H1 (cell line): ENCODE data around the gene ELOVL5. TPM values are rescaled to one million over a fixed set of nuclear protein-coding genes. Genes with fewer than 3 reads are reported as not detected.

Experiments used
- CTCF ChIA-PET: fragments of 300-600 bp; sonication (Branson Sonifier 250); formaldehyde crosslinking; loops from one replicate; lab custom pipeline; 2021; ENCODE audit not compliant: partially characterized antibody; lab: Charles Lee
- POLR2A ChIA-PET: fragments of 300-600 bp; sonication (Branson Sonifier 250); formaldehyde crosslinking; loops from one replicate; lab custom pipeline; 2021; ENCODE audit warnings: inconsistent platforms; ENCODE audit not compliant: partially characterized antibody; lab: Charles Lee
- DNase-seq, 2 experiments: peaks; one replicate each; pipeline versions ENCODE4 v3.0.0 to v3.0.0-alpha.2; 2010 to 2022; ENCODE audit warnings: low spot score in 2 of 2, low read depth in 1 of 2, mixed read lengths in 1 of 2
- FAIRE-seq: peaks from 2 replicates; lab custom pipeline; 2011; peaks lifted over from hg19 to GRCh38; lab: Jason Lieb, UNC
- H2AFZ ChIP-seq: 2 replicates; pipeline ENCODE4 v1.8.1; 2012; ENCODE audit warnings: low read length, inconsistent platforms
- H2AK5ac ChIP-seq: 2 replicates; pipeline ENCODE4 v1.6.1; 2013; ENCODE audit warnings: low read depth, low read length
- H2BK120ac ChIP-seq: replicated peaks from 2 replicates; pipeline ENCODE3; 2013; ENCODE audit warnings: low read depth, low read length, inconsistent platforms
- H2BK12ac ChIP-seq: 2 replicates; pipeline ENCODE4 v1.6.1; 2013; ENCODE audit warnings: low read depth, low read length
- H2BK15ac ChIP-seq: 2 replicates; pipeline ENCODE4 v1.6.1; 2013; ENCODE audit warnings: low read length
- H2BK20ac ChIP-seq: 2 replicates; pipeline ENCODE4 v1.6.1; 2013; ENCODE audit warnings: low read length
- H2BK5ac ChIP-seq: 2 replicates; pipeline ENCODE4 v1.6.1; 2013; ENCODE audit warnings: low read depth, low read length
- H3K14ac ChIP-seq: 2 replicates; pipeline ENCODE4 v1.6.1; 2013; ENCODE audit warnings: inconsistent platforms; ENCODE audit not compliant: insufficient read length
- H3K18ac ChIP-seq: 2 replicates; pipeline ENCODE4 v1.6.1; 2013; ENCODE audit warnings: low read length; ENCODE audit errors: extremely low read depth
- H3K23ac ChIP-seq: 2 replicates; pipeline ENCODE4 v1.6.1; 2013; ENCODE audit warnings: inconsistent platforms; ENCODE audit not compliant: insufficient read length
- H3K23me2 ChIP-seq: 2 replicates; pipeline ENCODE4 v1.6.1; 2013; ENCODE audit warnings: low read depth, low read length
- H3K27ac ChIP-seq: 2 replicates; pipeline ENCODE4 v1.6.1; 2011; ENCODE audit warnings: low read depth, low read length, inconsistent platforms
- H3K27me3 ChIP-seq, 4 experiments: replicated peaks in 1 of 4; 1 replicate in 1 of 4; 2 replicates in 3 of 4; pipeline versions ENCODE4 v1.6.1 to v1.8.1; 2011 to 2013; ENCODE audit warnings: low read length in 3 of 4, mild to moderate bottlenecking in 3 of 4, inconsistent platforms in 2 of 4, mixed read lengths in 2 of 4, moderate library complexity in 1 of 4; ENCODE audit not compliant: control insufficient read depth in 3 of 4, insufficient read depth in 3 of 4; ENCODE audit errors: extremely low read depth in 1 of 4
- H3K36me3 ChIP-seq, 4 experiments: 2 replicates each; pipeline versions ENCODE4 v1.6.1 to v1.8.1; 2011 to 2013; ENCODE audit warnings: mild to moderate bottlenecking in 4 of 4, low read length in 3 of 4, moderate library complexity in 2 of 4, control low read depth in 1 of 4, inconsistent platforms in 1 of 4; ENCODE audit not compliant: insufficient read depth in 4 of 4, control insufficient read depth in 2 of 4
- H3K4ac ChIP-seq: replicated peaks from 2 replicates; pipeline ENCODE3; 2013; ENCODE audit warnings: low read length, low read depth, mixed read lengths, inconsistent platforms; ENCODE audit not compliant: insufficient read length
- H3K4me1 ChIP-seq, 4 experiments: replicated peaks in 1 of 4; 1 replicate in 1 of 4; 2 replicates in 3 of 4; pipeline versions ENCODE4 v1.6.1 to v1.8.1; 2011 to 2013; ENCODE audit warnings: low read length in 3 of 4, inconsistent platforms in 2 of 4, mixed read lengths in 1 of 4; ENCODE audit not compliant: insufficient read depth in 4 of 4, control insufficient read depth in 3 of 4
- H3K4me2 ChIP-seq, 2 experiments: 2 replicates each; pipeline versions ENCODE4 v1.6.1 to v1.8.1; 2011 to 2013; ENCODE audit warnings: low read depth in 2 of 2, low read length in 2 of 2, control low read depth in 1 of 2, inconsistent platforms in 1 of 2, mild to moderate bottlenecking in 1 of 2; ENCODE audit not compliant: insufficient read depth in 1 of 2
- H3K4me3 ChIP-seq, 4 experiments: fragments of 200-600, 300-600 bp in 1 of 4; sonication (generic), shearing (Covaris generic), sonication (Bioruptor Twin) in 1 of 4; 2 replicates each; pipeline versions ENCODE4 v1.5.1 to v1.8.1; 2011 to 2016; ENCODE audit warnings: low read length in 4 of 4, low read depth in 3 of 4, control low read depth in 2 of 4, inconsistent platforms in 2 of 4, mild to moderate bottlenecking in 2 of 4, mixed read lengths in 1 of 4, moderate library complexity in 1 of 4; ENCODE audit not compliant: insufficient read depth in 2 of 4; ENCODE audit errors: extremely low read depth in 1 of 4
- H3K56ac ChIP-seq: replicated peaks from 2 replicates; pipeline ENCODE3; 2013; ENCODE audit warnings: low read depth, mild to moderate bottlenecking, mixed read lengths, low read length, inconsistent platforms; ENCODE audit not compliant: insufficient read length
- H3K79me1 ChIP-seq: 2 replicates; pipeline ENCODE4 v1.6.1; 2013; ENCODE audit warnings: low read depth, low read length, control low read depth
- H3K79me2 ChIP-seq, 2 experiments: 2 replicates each; pipeline versions ENCODE4 v1.6.1 to v1.8.1; 2012 to 2013; ENCODE audit warnings: low read length in 2 of 2, mild to moderate bottlenecking in 2 of 2, inconsistent platforms in 1 of 2; ENCODE audit not compliant: insufficient read depth in 2 of 2, control insufficient read depth in 1 of 2
- H3K9ac ChIP-seq, 4 experiments: replicated peaks in 1 of 4; 1 replicate in 1 of 4; 2 replicates in 3 of 4; pipeline versions ENCODE4 v1.6.1 to v1.8.1; 2011 to 2013; ENCODE audit warnings: low read depth in 3 of 4, low read length in 3 of 4, control low read depth in 2 of 4, mild to moderate bottlenecking in 2 of 4, moderate library complexity in 2 of 4, inconsistent platforms in 1 of 4; ENCODE audit errors: extremely low read depth in 1 of 4
- H3K9me3 ChIP-seq, 2 experiments: 2 replicates each; pipeline versions ENCODE4 v1.6.1 to v1.8.1; 2012 to 2013; ENCODE audit warnings: mild to moderate bottlenecking in 2 of 2, moderate library complexity in 2 of 2, control low read depth in 1 of 2, inconsistent platforms in 1 of 2, low read depth in 1 of 2, low read length in 1 of 2, mixed read lengths in 1 of 2; ENCODE audit not compliant: insufficient read depth in 2 of 2
- H4K20me1 ChIP-seq, 2 experiments: replicated peaks in 1 of 2; 2 replicates each; pipeline versions ENCODE3 to v1.8.1; 2011 to 2013; ENCODE audit warnings: inconsistent platforms in 2 of 2, low read length in 2 of 2, mild to moderate bottlenecking in 1 of 2; ENCODE audit not compliant: insufficient read depth in 2 of 2, control insufficient read depth in 1 of 2
- H4K5ac ChIP-seq: 2 replicates; pipeline ENCODE4 v1.6.1; 2013; ENCODE audit warnings: low read length, low read depth, mixed read lengths, inconsistent platforms; ENCODE audit not compliant: insufficient read length
- H4K8ac ChIP-seq: 2 replicates; pipeline ENCODE4 v1.8.0; 2013; ENCODE audit warnings: mild to moderate bottlenecking, moderate library complexity, low read length, inconsistent platforms; ENCODE audit not compliant: insufficient read depth; ENCODE audit errors: extremely low read depth
- H4K91ac ChIP-seq: replicated peaks from 2 replicates; pipeline ENCODE3; 2013; ENCODE audit warnings: low read length, mixed read lengths, inconsistent platforms; ENCODE audit not compliant: insufficient read length
- ASH2L ChIP-seq: fragments of 200-600, 300-600 bp; sonication (generic); IDR thresholded peaks from one replicate; pipeline ENCODE4 v1.7.1; 2017; ENCODE audit warnings: low read length
- ATF3 ChIP-seq: IDR thresholded peaks from 2 replicates; pipeline ENCODE4 v1.6.1; 2011; ENCODE audit warnings: low read depth, mild to moderate bottlenecking, low read length; ENCODE audit not compliant: insufficient read depth
- EP300 ChIP-seq, 2 experiments: IDR thresholded peaks; 1 replicate in 1 of 2; 2 replicates in 1 of 2; pipeline ENCODE4 v1.6.1; 2011 to 2012; ENCODE audit warnings: low read depth in 2 of 2, low read length in 2 of 2, mild to moderate bottlenecking in 2 of 2, borderline replicate concordance in 1 of 2, inconsistent platforms in 1 of 2, moderate library complexity in 1 of 2
- HDAC6 ChIP-seq: IDR thresholded peaks from one replicate; pipeline ENCODE4 v1.7.1; 2012; ENCODE audit warnings: low read depth, mild to moderate bottlenecking, inconsistent platforms, low read length, moderate library complexity
- JUN ChIP-seq: IDR thresholded peaks from 2 replicates; pipeline ENCODE4 v1.6.1; 2011; ENCODE audit warnings: low read depth, mild to moderate bottlenecking, improper control_type of control experiment, low read length
- KDM4A ChIP-seq: IDR thresholded peaks from one replicate; pipeline ENCODE4 v1.7.1; 2012; ENCODE audit warnings: low read depth, mild to moderate bottlenecking, moderate library complexity, low read length, inconsistent platforms; ENCODE audit not compliant: severe bottlenecking
- PHF8 ChIP-seq: fragments of 200-600 bp; sonication (generic); conservative IDR thresholded peaks from 2 replicates; pipeline ENCODE4 v1.7.1; 2012; ENCODE audit warnings: low read depth, mild to moderate bottlenecking, inconsistent platforms, low read length, moderate library complexity
- RBBP5 ChIP-seq: IDR thresholded peaks from 2 replicates; pipeline ENCODE4 v1.7.1; 2012; ENCODE audit warnings: low read depth, mild to moderate bottlenecking, inconsistent platforms, low read length, moderate library complexity, borderline replicate concordance
- SIRT6 ChIP-seq: IDR thresholded peaks from one replicate; pipeline ENCODE4 v1.7.1; 2012; ENCODE audit warnings: low read length, inconsistent platforms
- SP2 ChIP-seq: IDR thresholded peaks from 2 replicates; pipeline ENCODE4 v1.6.1; 2012; ENCODE audit warnings: mild to moderate bottlenecking, low read length, inconsistent platforms
- SUZ12 ChIP-seq: fragments of 200-600 bp; sonication (generic); IDR thresholded peaks from 2 replicates; pipeline ENCODE4 v1.6.1; 2012; ENCODE audit warnings: mild to moderate bottlenecking, inconsistent platforms, low read length, moderate library complexity, mixed read lengths
- TAF1 ChIP-seq: IDR thresholded peaks from 2 replicates; pipeline ENCODE4 v1.6.1; 2011; ENCODE audit warnings: mild to moderate bottlenecking, low read depth, low read length
- TBP ChIP-seq: IDR thresholded peaks from 2 replicates; pipeline ENCODE4 v1.6.1; 2011; ENCODE audit warnings: low read depth, low read length, improper control_type of control experiment
- TEAD4 ChIP-seq: IDR thresholded peaks from 2 replicates; pipeline ENCODE4 v1.6.1; 2012; ENCODE audit warnings: low read depth, low read length, inconsistent platforms, mixed read lengths
- WGBS, 2 experiments: shearing (Covaris generic) in 1 of 2; methylation state at CpG; one replicate each; pipeline versions ENCODE4 v1.1.6 to v1.1.7; 2013 to 2015; ENCODE audit warnings: low lambda C conversion rate in 2 of 2, mixed read lengths in 2 of 2, inconsistent platforms in 1 of 2, low coverage in 1 of 2, missing lambda C conversion rate in 1 of 2; ENCODE audit not compliant: insufficient replicate concordance in 2 of 2, insufficient coverage in 1 of 2, insufficient read length in 1 of 2; ENCODE audit errors: extremely low coverage in 1 of 2, missing lambda C conversion rate in 1 of 2; 5-methylcytosine and 5-hydroxymethylcytosine counted together
- polyA plus RNA-seq, 7 experiments: library from polyadenylated mRNA; depleted of rRNA in 3 of 7; stranded (reverse) in 5 of 7; unstranded in 2 of 7; fragments of >200 nt in 5 of 7; fragments of 200-250 nt in 2 of 7; gene quantifications; 1 replicate in 5 of 7; 2 replicates in 1 of 7; 4 replicates in 1 of 7; pipeline versions ENCODE4 v1.2.1 to v1.2.3, GENCODE V29; 2011 to 2013; ENCODE audit warnings: missing spikeins in 2 of 7, mixed read lengths in 2 of 7
- total RNA-seq: library from RNA; stranded (reverse); fragmentation: NEBNext Ultra II Directional; extraction: Animal tissue kit (Norgen Biotek cat#: 25700); gene quantifications from 2 replicates; pipeline ENCODE4 v1.2.1, GENCODE V29; 2021

The ELOVL5 gene
- total and polyA plus RNA-seq, 2 of the 8 experiments (the other 6 are each of a cell fraction or from before 2014, with no cell fraction given), result 113 to 156 TPM

- POLR2A ChIA-PET, result no interaction called here
- H3K9ac ChIP-seq, result no peak overlapping the region
- DNase-seq (no peak), FAIRE-seq (no peak)
- no peak overlapping the region for H3K27ac ChIP-seq
- peaks cover 39 to 59% of the 10 kb centered on the region in 2 experiments for H4K20me1 ChIP-seq
- peaks cover 18% of the 10 kb centered on the region; the same call in 1 of the 2 replicates for H3K79me1 ChIP-seq
- no peak overlapping the region for H2BK12ac ChIP-seq
- H3K9me3 ChIP-seq, result no peaks in the 10 kb centered on the region
- CTCF ChIA-PET, result interaction anchor here (0.6 to 3.1 kb wide), 5 partner anchors 10 to 208 kb away, joined by 3 to 15 read pairs (median 4); no protein-coding TSS in a partner anchor
- no peak overlapping the region for H4K5ac ChIP-seq
- H2AK5ac ChIP-seq, result no peak overlapping the region
- no peak overlapping the region for H4K8ac ChIP-seq
- H3K14ac ChIP-seq, result no peak overlapping the region
- no peak overlapping the region for H3K4me3 ChIP-seq
- H3K18ac ChIP-seq, result no peak overlapping the region
- no peak overlapping the region for H3K4me2 ChIP-seq
- H3K23me2 ChIP-seq, result no peaks in the 10 kb centered on the region
- no peak overlapping the region for H3K56ac ChIP-seq
- no peaks in the 10 kb centered on the region for H3K27me3 ChIP-seq
- no peak overlapping the region for H2BK5ac ChIP-seq
- no peak overlapping the region for H2BK15ac ChIP-seq
- no peak overlapping the region for H4K91ac ChIP-seq
- no peak overlapping the region for H3K23ac ChIP-seq
- H2AFZ ChIP-seq, result no peak overlapping the region
- H3K36me3 ChIP-seq, result peaks cover 0 to 3% (median 0%) of the 10 kb centered on the region in 4 experiments; a peak in 2 of 8 replicates
- peaks cover 64 to 100% of the 10 kb centered on the region in 2 experiments for H3K79me2 ChIP-seq
- H2BK20ac ChIP-seq, result no peak overlapping the region
- no peak overlapping the region for H2BK120ac ChIP-seq
- H3K4me1 ChIP-seq, result peaks cover 0 to 13% (median 6%) of the 10 kb centered on the region in 4 experiments; a peak in 4 of 7 replicates
- H3K4ac ChIP-seq, result no peak overlapping the region
- 77% methylated on average over 2 of the region's 2 CpGs; no CpG with 5 or more reads in 1 of the 2 experiments for WGBS, 2 experiments
- TF ChIP-seq SUZ12 (no peak), TBP (no peak), SIRT6 (no peak), PHF8 (no peak), ATF3 (no peak), KDM4A (no peak), TEAD4 (no peak), ASH2L (no peak), JUN (no peak), SP2 (no peak), RBBP5 (no peak), EP300 (IDR thresholded peaks at IDR 0.05; ENCODE audit: borderline replicate concordance in 1 of 2, low read depth in 2 of 2, low read length in 2 of 2) (no peak), HDAC6 (no peak), TAF1 (no peak)
Observed at GRCh38 chr6:53340536-53340935, 8.2 kb downstream of the ELOVL5 start.
